GM12865 (cell line): ENCODE results near the gene P2RY11.

ENCODE experiments used
- DNase-seq: peaks from one replicate; pipeline ENCODE4 v3.0.0; 2010; ENCODE audit warnings: low read depth
- H3K4me3 ChIP-seq: 2 replicates; pipeline ENCODE4 v1.5.1; 2011; ENCODE audit warnings: mild to moderate bottlenecking, low read depth, low read length, control low read depth
- TF ChIP-seq, protein P1 (sequence below): IDR thresholded peaks from 2 replicates; pipeline ENCODE4 v1.5.1; 2011; ENCODE audit warnings: low read length, control low read depth, low read depth, inconsistent platforms; ENCODE audit not compliant: insufficient read depth; ENCODE audit errors: missing control alignments

P2RY11 gene, protein sequence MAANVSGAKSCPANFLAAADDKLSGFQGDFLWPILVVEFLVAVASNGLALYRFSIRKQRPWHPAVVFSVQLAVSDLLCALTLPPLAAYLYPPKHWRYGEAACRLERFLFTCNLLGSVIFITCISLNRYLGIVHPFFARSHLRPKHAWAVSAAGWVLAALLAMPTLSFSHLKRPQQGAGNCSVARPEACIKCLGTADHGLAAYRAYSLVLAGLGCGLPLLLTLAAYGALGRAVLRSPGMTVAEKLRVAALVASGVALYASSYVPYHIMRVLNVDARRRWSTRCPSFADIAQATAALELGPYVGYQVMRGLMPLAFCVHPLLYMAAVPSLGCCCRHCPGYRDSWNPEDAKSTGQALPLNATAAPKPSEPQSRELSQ

DNA sequence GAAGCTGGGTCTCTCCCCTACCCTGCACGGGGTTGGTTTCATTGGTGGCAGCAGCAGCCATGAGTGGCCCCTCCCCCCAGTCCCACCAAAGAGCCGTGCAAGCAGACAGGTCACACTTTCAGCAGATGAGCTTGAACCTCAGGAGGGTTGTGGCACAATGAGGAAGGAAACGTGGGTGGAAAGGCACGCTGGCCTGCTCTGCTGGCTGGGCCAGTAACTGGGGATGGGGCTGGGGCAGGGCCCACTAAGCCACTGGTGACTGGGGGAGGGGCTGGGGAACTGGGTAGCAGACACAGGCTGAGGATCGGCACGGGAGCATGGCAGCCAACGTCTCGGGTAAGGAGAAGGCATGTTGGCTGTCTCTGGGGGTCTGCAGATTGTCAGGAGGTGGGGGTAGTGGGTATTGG is at the start of gene P2RY11:
P2RY11 (plus strand) TSS at position 289 of the 407 bp plus-strand sequence; CDS start at position 318, 29 bp downstream.
- TF ChIP-seq, protein P1, sequence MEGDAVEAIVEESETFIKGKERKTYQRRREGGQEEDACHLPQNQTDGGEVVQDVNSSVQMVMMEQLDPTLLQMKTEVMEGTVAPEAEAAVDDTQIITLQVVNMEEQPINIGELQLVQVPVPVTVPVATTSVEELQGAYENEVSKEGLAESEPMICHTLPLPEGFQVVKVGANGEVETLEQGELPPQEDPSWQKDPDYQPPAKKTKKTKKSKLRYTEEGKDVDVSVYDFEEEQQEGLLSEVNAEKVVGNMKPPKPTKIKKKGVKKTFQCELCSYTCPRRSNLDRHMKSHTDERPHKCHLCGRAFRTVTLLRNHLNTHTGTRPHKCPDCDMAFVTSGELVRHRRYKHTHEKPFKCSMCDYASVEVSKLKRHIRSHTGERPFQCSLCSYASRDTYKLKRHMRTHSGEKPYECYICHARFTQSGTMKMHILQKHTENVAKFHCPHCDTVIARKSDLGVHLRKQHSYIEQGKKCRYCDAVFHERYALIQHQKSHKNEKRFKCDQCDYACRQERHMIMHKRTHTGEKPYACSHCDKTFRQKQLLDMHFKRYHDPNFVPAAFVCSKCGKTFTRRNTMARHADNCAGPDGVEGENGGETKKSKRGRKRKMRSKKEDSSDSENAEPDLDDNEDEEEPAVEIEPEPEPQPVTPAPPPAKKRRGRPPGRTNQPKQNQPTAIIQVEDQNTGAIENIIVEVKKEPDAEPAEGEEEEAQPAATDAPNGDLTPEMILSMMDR: no peak
- peak within 1 kb of the TSS; percentile 45 for H3K4me3 ChIP-seq
- DNase-seq: peak; percentile 79

DNA sequence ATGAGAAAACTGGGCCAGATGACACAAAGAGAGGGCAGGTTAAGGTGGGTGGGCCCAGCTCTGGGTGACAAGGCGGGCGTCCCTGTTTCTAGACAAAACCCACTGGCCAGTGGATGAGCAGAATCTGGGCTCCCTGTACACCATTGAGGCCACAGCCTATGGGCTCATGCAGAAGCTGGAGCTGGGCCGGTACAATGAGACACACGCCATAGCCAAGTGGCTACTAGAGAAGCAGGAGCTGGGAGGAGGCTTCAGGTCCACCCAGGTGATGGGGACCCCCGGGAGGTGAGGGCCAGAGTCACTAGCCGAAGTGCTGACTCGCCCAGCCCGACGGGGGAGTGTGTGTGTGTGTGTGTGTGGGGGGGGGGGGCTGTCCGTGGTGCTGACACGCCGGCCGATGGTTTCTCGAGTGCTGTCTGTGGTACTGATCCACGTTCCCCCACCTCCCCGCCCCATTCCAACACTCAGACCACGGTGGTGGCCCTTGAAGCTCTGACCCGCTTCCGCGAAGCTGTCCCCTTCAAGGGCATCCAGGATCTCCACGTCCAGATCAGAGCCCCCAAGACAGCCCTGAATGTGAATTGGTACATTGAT is 49.7 kb upstream of the P2RY11 start:
- TF ChIP-seq, protein P1: no peak
- no peak for DNase-seq
- no peak overlapping the region for H3K4me3 ChIP-seq

DNA sequence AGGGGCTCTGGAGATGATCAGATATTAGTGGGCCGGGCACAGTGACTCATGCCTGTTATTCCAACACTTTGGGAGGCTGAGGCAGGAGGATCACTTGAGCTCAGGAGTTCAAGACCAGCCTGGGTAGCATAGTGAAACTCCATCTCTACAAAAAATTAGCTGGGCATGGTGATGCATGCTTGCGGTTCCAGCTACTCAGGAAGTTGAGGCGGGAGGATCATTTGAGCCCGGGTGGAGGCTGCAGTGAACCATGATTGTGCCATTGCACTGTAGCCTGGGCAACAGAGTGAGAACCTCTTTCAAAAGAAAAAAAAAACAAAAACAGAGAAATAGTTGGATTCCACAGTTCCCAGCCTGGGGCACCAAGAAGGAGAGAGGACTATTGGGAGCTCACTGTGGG is 43.3 kb upstream of the P2RY11 start:
- DNase-seq: no peak
- H3K4me3 ChIP-seq: no peak overlapping the region
- TF ChIP-seq, protein P1: no peak

DNA sequence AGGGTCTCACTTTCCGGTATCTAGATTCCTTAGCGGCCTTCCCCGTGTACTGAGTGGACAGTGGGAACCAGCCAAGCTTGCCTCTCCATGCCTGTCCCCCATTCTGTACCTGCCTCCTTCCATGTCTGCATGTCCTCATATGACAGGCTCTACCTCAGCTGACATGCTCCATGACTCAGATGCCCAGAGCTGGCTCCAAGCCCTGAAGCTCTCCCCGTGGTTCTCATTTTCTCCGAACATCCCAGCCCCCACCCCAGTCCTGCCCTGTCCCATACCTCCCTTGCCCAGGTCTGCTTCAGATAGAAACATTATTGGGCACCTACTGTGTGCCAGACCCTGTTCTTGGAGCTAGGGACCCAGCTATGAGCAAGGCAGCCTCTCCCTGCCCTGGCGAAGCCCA is 42.4 kb upstream of the P2RY11 start:
- DNase-seq: no peak
- TF ChIP-seq, protein P1: no peak
- no peak overlapping the region for H3K4me3 ChIP-seq

DNA sequence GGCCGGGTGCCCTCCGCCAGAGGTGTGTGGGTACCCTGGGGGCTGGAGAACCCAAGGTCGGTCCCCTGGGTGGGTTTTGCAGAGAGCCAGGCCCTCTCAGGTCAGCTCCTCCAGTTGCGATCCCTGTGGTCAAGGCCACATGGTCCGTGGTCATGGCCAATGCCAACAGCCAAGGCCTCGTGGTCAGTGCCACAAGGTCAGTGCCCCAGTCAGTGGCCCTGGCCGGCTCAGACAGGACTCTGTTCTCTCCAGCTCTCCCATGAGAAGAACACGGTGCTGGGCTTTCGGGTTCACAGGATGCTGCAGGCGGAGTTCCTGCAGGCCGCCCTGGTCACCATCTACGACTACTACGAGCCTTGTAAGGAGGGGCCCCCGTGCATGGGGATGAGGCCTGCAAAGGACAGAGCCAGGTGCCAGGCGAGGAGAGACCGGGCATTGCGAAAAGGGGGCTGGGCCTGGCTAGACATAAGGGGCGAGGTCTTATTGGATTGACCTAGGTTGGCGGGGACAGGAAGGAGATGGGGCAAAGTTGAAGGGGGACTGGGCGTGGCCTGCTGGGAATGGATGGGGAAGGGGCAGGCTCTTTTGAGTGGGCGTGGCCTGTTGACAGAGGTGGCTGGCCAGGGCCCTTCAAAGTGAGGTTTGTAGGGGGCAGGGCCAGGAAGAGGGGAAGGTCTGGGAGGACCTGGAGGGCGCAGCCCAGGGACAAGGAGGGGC is 40.6 kb upstream of the P2RY11 start:
- DNase-seq: no peak
- H3K4me3 ChIP-seq: no peak overlapping the region
- TF ChIP-seq, protein P1: no peak

DNA sequence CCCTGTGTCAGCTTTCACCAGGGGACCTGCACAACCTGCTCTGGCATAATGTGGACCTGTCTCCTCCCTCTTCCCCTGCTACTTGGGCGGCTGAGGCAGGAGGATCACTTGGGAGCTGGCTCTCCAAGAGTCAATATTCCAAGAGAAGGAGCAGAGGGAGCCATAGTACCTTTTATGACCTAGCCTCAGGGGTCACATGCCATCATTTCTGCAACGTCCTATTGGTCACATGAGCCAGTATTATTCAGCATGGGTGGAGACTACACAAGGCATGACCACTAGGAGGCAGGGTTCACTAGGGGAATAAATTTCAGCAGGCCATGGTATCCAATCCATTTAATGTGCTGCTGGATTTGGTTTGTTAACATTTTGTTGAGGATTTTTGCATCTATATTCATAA is 37.3 kb upstream of the P2RY11 start:
- TF ChIP-seq, protein P1: peak; percentile 57
- no peak overlapping the region for H3K4me3 ChIP-seq
- peak; percentile 76 for DNase-seq
